Activated CD8-positive, alpha-beta memory T cell treated with anti-CD3 and anti-CD28 coated beads, Interleukin-2, amount 50 U/mL, for 1 hour (primary cell): Measurements from ENCODE around the gene BICRAL.
"Not testable (repeated sequence)": the region's sequence is repeated elsewhere in the genome, so short reads cannot be mapped to it uniquely, and the experiment has no call there.

ENCODE experiments used
- DNase-seq: peaks from one replicate; pipeline ENCODE4 v3.0.0-alpha.2; 2020; ENCODE audit errors: extremely low read depth

Gene BICRAL

DNA sequence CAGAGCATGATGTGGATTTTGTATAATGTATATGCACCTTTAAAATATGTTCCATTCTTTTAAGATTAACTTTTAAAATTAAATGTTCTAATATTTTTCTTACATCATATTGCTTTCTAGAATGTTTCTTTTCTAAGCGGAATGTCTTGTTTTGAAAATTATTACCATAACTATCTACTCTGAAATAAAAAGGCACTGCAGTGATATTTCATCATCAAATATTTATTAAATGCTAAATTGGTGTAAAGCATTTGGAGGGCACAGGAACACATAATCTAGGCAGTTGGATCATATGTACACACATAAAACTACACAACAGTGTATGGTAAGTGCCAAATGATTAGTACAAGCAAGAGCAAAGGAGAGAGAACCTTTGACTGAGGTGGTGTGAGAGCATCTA lies 13.8 kb downstream of the BICRAL start:
- DNase-seq, result no peak

DNA sequence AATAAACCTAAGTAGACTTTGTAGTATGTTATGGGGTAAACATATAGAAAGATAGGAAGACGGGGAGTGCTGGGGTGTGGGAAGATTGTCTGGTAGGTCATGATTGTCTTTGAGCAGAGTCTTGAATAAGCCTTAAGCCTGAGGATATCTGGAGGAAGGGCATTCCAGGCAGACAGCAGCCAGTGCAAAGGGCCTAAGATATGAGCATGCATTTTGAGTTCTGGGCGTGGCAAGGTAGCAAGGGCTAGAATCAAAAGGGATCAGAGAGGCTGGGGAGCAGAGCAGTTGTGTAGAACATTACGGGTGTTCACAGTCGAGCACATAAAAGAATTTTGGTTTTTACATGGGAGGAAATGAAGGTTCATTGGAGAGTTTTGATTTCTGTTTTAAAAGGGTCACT lies 14.3 kb downstream of the BICRAL start:
- no peak for DNase-seq

DNA sequence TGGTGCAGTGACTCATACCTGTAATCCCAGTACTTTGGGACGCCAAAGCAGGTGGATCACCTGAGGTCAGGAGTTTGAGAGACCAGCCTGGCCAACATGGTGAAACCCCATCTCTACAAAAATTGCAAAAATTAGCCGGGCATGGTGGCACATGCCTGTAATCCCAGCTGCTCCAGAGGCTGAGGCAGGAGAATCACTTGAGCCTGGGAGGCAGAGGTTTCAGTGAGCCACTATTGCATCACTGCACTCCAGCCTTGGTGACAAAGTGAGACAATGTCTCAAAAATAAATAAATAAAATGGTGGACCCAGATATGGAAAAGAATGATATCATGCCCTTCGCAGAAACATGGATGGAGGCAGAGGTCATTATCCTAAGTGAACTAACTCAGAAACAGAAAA lies 15.8 kb downstream of the BICRAL start:
- DNase-seq, result not testable (repeated sequence)

DNA sequence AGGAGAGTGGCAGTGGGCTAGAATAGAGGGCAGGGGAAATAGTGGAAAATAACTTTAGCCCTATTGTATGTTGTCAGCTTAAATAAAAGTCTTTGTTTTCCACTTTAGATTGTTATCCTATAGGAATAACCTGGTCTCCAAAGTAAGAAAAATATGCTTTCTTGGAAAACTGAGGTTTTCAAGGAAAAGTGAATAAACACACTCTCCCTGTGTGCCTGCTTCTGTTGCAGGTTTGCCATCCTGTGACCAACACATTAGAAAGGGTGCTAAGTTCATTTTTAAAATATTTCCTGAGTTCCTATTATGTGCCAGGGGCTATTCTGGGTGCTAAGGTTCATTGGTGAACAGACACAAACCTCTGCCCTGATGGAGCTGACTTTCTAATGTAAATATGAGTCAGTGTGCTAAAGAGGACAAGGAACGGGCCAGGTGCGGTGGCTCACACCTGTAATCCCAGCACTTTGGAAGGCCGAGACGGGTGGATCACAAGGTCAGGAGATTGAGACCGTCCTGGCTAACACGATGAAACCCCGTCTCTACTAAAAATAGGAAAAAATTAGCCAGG lies 23.5 kb downstream of the BICRAL start:
- DNase-seq, result no peak

GRCh38 chr6:42806359-42806758 lies 24.5 kb downstream of the BICRAL start:
- not testable (repeated sequence) for DNase-seq

GRCh38 chr6:42808492-42809483 lies 26.9 kb downstream of the BICRAL start:
- no peak for DNase-seq

DNA sequence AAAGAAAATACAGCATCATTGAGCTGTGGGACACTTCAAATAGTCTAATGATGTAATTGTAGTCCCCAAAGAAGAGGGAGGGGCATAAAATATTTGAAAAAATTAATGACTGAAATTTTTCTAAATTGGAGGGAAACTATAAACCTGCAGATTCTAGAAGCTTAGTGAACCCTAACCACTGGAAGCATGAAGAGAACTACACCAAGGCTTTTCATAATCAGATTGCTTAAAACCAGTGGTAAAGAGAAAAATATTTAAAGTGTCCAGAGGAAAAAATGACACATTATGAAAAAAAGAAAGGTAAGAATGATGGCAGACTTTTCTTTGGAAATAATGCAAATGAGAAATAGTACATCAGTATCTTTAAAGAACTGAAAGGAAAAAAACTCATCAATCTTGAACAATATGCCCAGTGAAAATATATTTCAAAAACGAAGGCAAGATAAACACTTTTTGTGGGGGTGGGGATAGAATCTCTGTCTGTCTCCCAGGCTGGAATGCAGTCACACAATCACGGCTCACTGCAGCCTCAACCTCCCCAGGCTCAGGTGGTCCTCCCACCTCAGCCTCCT lies 31.3 kb downstream of the BICRAL start:
- no peak for DNase-seq

GRCh38 chr6:42813906-42814444 lies 32.1 kb downstream of the BICRAL start:
- no peak for DNase-seq

DNA sequence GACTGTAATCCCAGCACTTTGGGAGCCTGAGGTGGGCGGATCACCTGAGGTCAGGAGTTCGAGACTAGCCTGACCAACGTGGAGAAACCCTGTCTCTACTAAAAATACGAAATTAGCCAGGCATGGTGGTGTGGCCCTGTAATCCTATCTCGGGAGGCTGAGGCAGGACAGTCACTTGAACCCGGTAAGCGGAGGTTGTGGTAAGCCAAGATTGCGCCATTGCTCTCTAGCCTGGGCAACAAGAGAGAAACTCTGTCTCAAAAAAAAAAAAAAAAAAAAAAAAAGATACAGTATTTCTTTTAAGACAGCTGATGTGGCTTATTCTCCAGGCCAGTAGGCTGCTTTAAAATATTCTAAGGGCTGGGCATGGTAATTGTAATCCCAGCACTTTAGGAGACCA lies 33.9 kb downstream of the BICRAL start:
- DNase-seq, result not testable (repeated sequence)

- no peak for DNase-seq
Measured at GRCh38 chr6:42817907-42818306, 36.1 kb downstream of the BICRAL start.

DNA sequence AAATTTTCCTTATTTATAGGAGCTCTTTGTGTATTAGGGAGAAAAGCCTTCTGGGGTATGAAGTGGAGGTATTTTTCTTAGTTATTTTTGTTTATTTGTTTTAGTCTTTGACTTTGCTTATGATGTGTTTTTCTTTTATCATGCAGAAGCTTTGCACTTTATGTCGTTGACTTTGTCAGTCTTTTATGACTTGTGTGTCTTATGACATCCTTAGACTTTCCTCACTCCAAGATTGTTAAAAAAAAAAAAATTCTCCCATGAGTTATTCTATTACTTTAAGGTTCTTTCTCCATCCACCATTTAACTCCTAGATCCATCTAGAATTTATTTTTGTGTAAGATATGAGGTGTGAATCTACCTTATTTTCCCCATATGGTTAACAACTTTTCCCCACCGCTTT lies 36.6 kb downstream of the BICRAL start:
- no peak for DNase-seq

GRCh38 chr6:42818878-42819277 lies 37.0 kb downstream of the BICRAL start:
- DNase-seq, result no peak

GRCh38 chr6:42819803-42820511 lies 38.1 kb downstream of the BICRAL start:
- no peak for DNase-seq

DNA sequence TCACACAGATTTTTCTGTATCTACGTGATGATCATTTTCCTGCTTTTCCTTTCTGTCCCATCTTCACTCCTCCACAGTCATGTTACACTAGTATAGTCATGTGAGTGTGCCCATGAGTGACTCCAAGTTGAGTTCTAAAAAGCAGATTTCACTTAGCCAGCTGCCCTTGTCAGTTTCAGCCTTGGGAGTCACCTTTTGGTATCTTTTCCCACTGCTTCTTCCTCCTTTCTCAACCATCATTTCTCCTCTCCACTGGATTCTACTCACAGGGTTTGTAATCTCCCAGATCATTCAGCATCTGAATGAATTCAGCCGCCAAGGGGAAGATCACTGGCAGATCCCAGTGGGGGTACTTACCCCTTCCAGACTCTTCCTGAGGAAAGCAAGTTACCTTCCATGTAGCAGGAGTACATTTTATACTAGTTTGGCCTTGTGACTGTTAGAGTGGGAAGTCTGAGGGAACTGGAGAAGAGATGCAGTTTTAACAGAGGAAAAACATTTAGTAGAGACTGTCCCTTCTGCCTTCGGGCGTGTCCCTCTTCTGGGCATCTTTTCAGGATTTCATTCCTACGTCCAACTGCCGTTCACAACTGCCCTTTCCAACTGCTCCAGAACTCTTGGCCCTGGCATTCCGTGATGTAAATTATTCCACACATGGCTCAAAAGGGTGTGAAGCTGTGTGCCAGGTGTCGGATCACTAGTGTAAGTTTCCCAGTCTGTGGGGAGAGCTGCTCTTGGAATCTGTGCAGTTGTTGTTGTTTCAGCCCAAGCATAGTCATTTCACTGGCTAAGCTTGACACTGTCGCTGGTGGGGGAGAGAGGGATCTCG lies 38.9 kb downstream of the BICRAL start:
- no peak for DNase-seq

GRCh38 chr6:42821341-42821668 lies 39.5 kb downstream of the BICRAL start:
- DNase-seq, result no peak

DNA sequence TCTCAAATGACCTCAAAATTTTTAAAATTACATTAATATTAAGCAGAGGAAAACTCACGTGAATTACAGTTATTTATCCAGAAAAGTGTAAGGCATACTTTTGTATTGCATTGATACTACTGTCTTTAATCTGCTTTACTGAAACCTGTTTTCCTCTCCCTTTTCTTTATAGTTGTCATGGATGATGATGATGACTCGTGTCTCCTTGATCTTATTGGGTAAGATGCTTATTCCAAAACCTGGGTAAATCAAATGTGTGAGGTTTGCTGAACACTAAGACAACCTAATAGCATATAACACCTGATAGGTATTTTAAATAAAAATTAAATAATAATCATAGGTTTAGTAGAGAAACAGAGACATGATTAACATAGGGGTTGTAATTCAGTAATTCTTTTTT lies 40.0 kb downstream of the BICRAL start:
- no peak for DNase-seq

- DNase-seq, result no peak
Measured at GRCh38 chr6:42829561-42830092, 47.8 kb downstream of the BICRAL start.

DNA sequence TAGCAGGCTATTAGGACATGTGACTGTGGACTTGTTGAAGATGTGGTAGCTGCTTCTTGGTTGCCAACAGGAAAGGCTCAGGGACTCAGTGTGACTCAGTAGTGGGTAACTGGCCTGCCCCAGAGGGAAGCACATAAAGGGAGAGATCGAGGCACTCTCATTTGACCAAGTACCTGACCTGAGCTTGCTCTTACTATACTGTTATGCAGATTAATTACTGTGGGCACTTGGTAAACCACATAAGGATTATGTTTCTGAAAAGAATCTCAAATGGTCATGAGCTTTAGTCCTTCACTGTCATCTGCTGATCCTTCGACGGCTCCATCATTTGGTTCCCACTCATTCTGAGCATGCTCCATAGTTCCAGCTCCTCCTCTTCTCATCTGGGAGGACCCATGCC lies 49.4 kb downstream of the BICRAL start:
- no peak for DNase-seq

- DNase-seq, result no peak
Measured at GRCh38 chr6:42834056-42834455, 52.2 kb downstream of the BICRAL start.

GRCh38 chr6:42841844-42842584 lies 60.2 kb downstream of the BICRAL start:
- no peak for DNase-seq
